ENCODE results near the gene PTCH1.

PTCH1 gene

DNA sequence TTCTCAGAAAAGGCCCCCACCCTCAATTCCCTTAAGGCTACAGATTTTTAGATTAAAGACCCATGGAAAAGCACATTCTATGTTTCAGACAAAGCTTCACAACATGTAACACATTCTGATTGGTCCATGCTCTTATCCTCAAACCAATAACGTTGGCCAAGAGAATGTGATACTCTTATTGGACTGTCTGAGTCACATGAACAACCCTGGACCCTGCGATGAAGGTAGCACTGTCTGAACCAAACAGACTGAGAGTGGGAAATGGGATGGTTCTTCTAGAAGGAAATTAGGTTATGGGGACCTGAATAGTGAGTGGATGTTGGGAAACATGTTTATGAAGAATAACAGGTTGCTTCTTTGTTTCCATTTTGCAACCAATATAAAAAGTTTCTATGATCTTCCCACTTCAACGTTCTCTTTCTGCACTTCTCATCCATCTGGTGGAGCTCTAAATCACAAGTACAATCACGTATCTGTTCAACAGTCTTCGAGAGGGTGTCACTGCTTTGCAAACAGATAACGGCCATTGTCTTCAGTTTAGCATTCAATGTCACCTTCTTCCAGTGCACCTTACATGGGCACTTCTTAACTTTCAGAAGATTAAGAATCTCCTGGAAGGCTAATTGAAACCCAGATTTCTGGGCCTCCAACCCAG lies 81.6 kb downstream of the PTCH1 start:
- DNase-seq: no peak

- no peak for DNase-seq
Measured at GRCh38 chr9:95434116-95435073, 82.4 kb downstream of the PTCH1 start.

DNA sequence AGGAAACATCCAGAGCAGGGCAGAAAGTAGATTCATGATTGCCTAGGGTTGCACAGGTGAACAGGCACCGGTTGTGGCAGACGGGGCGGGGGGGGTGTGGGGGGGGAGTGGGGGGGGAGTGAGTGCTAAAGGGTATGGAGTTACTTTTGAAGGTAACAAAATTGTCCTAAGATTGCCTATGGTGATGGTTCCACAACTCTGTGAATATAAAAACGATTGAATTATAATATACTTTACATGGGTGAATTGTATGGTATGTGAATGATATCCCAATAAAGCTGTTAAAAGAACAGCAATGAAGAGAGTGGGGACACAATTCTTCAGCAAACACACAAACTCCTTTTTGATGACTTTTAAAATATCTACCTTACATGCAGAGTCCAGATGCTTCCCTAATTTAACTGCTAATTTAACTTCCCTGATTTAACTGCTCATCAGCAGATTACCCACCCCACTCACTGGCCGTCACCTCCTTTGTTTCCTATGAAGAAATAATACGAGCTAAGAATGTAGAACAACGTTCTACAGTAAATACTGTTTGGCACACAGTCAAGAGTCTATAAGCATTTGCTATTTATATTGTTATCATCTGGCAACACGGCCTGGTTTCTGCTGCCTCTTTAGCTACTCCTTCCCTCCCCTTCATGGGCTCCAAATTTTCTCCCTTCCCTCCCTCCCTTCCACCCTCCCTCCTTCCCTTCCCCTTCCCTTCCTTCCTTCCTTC lies 83.5 kb downstream of the PTCH1 start:
- no peak for DNase-seq

DNA sequence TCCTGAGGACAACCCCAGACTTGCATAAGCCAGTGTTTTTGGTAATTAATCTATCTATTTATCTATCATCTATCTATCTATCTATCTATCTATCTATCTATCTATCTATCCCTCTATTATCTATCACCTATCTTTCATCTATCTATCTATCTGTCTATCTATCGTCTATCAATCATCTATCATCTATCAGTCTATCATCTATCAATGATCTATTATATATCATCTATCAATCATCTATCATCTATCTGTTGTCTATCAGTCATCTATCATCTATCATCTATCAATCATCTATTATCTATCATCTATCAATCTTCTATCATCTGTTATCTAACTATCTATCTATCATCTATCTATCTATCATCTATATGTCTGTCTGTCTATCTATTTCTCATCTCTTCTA lies 85.5 kb downstream of the PTCH1 start:
- DNase-seq: no peak

- no peak for DNase-seq
Measured at GRCh38 chr9:95429948-95430620, 86.7 kb downstream of the PTCH1 start.

DNA sequence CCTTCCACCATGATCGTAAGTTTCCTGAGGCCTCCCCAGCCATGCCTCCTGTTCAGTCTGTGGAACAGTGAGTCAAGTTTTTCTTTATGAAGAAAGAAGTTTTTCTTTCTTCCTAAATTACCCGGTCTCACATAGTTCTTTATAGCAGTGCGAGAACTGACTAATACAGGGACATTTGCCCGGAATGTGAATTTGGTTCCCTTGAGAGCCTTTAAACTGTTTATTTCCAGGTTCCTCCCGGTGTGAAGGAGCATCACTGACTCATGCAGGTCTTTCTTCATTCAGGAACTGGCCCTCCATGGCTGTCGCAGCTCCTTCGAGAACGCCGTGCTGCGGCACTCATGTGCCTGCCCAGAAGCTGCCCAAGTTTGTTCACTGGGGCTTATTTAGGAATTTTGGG lies 87.7 kb downstream of the PTCH1 start:
- no peak for DNase-seq

- DNase-seq: no peak
Measured at GRCh38 chr9:95425910-95426551, 90.7 kb downstream of the PTCH1 start.

DNA sequence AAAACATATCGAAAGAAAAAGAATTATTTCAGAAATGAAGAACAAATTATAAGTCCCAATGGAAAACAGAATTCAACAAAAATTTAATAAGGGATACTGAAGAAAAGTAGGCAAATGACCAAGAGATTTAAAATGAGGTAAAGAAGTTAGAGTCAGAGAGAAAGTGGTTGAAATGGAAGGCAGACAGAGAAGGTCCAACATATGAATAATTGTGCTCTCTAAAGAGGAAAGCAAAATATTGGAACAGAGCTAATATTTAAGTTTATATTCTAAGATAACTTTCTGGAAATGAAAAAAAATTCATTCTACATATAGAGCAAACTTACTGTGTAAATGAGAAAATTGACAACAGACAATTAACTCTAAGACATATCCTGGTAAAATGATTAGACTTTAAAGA lies 94.1 kb downstream of the PTCH1 start:
- DNase-seq: no peak

- no peak for DNase-seq
Measured at GRCh38 chr9:95420518-95420917, 96.3 kb downstream of the PTCH1 start.

GRCh38 chr9:95419444-95419843 lies 97.3 kb downstream of the PTCH1 start:
- DNase-seq: no peak

DNA sequence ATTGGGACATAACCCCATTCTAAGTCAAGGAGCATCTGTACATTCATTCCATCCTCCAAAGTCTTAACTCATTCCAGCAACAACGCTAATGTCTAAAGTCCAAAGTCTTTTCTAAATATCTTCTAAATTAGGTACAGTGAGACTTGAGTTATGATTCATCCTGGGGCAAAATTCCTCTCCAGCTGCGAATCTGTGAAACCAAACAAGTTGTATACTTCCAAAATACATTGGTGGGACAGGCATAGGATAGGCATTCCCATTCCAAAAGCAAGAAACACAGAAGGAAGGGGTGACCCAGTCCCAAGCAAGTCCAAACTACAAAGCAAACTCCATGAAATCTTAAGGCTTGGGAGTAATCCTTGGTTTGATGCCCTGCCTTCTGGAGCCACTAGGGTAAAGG lies 101.6 kb downstream of the PTCH1 start:
- DNase-seq: no peak

DNA sequence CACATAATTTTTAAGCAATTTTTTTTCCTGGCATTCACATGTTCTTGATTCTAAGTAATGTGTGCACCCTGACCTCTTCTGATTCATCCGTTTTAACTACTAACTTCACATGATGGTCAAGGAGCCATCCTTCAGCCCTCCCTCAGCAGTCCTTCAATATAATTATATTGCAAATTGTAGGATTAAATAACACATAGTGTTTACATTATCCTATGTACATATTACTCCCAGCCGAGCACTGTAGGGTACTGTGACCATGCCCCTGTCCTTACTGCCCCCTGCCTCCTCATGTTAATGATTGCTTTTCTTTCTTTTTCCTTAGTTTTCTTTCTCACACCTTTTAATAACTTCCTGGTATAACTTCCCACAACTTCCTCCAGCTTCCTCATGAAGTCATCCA lies 103.0 kb downstream of the PTCH1 start:
- no peak for DNase-seq

DNA sequence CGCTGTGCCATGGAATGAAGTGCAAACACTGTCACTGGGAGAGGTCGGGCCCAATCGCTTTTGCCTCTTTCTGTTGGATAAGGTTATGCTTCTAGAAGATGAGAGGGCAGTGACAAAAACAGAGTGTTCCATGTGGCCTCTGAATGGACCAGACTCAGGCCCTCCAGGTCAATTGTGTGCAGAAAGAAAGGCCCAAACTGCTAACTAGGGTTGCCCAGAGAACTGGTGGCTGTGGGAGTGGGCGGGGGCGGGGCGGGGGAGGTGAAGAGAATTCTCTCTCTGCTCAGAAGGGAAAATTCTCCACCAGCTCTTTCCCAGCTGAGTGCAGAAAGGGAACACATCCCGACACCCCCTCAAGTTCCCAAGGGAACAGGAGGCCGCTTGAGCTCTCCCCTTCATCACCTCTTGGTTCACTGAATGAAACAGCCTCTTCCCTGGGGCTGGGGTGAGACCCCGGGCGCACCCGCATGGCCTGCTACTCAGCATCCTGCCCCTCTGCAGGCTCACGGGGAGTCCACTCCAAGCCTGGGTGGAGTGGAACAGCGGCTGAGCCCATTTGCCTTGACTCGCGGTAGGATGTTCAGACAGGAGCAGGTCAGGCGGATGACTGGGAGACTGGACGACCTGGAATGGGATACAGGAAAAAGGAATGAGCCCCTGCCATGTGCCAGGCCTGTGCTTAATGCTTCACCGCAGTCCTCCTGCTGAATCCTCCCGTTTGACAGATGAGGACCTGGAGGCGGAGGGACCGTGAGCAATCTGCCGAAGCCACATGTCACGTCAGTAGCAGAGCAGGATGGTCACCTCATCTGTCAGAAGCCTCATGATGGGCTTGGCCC lies 105.5 kb downstream of the PTCH1 start:
- DNase-seq: no peak

DNA sequence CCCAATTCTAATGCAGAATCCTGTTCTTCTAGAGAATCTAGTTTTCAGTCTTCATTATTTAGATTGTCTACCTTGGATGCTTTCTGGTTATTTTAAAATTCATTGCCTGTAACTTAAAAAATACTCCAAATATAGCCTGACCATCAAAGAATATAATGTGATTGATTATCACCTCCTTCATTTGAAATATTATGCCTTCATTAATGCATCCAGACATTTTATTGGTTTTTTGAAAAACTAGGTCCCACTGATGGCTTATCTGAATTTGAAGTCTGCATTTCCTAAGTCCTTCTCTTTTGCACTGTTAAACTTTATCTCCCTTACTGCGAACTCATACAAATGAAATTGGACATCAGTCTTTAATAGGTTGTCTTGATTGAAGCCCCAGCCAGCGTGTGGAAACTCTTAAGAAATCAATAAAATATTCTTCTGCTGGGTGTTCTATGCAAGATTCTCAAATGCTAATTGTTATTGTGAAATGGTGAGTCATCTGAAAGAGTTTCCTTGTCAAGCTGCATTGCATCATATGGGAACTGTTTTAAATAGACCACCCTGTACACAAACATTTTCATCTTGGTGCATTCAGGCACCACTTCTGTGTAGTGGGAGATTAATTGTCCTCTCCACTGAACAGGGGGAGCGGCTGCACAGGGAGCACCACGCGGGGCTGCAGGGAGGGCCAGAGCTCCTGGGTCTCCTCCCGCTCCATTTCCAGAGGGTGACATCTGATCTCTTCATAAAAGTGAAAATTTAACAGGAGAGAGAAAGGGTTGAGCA lies 106.9 kb downstream of the PTCH1 start:
- no peak for DNase-seq

DNA sequence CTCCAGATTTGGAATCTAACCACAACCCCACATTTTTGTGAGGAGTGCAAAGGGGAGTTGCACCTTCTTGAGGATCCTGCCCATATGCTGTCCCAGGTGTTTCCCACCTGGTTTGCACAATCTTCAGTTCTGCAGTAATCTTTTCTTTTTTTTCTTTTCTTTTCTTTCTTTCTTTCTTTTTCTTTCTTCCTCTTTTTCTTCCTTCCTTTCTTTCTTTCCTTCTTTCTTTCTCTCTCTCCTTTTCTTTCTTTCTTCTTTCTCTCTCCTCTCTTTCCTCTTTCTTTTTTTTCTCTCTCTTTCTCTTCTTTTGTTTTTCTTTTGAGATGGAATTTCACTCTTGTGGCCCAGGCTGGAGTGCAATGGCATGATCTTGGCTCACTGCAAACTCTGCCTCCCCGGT lies 109.2 kb downstream of the PTCH1 start:
- DNase-seq: no peak

DNA sequence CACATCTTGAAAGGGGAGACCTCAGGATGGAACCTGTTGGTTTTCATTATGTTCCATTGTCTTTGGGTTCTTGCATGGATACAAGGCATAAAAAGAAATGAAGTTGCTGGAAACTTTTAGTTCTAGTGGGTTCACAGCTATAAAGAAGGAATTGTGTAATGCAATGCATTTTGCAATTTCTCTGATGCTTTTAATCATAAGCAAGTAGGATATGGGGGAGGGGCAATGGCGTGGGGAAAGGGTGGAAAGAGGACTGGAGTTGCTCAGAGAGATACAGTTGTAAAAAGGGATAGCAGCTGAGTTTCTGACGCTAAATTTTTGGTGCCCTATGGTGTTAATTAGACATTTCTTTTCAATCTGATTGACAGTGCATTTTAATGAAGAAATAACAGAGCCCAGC lies 110.7 kb downstream of the PTCH1 start:
- DNase-seq: no peak

GRCh38 chr9:95399261-95399660 lies 117.5 kb downstream of the PTCH1 start:
- DNase-seq: no peak

All from CD4-positive, alpha-beta T cell treated with Interleukin-17A for 4 hours (primary cell).